HEK293T (cell line): ENCODE results near the gene ANKRD66.
"Not testable (repeated sequence)": the region's sequence is repeated elsewhere in the genome, so short reads cannot be mapped to it uniquely, and the experiment has no call there.

Source experiments
- CTCF ChIA-PET: fragments of 350-600 bp; formaldehyde crosslinking; extraction: SDS; loops from one replicate; lab custom pipeline; 2021; ENCODE audit warnings: antibody characterized with exemption, inconsistent platforms; lab: Yijun Ruan, JAX
- POLR2A ChIA-PET: fragments of 350-600 bp; formaldehyde crosslinking; extraction: SDS; loops from one replicate; lab custom pipeline; 2020; ENCODE audit warnings: antibody characterized with exemption, inconsistent platforms; lab: Yijun Ruan, JAX
- DNase-seq: peaks from one replicate; pipeline ENCODE4 v3.0.0; 2012; ENCODE audit warnings: mixed read lengths; ENCODE audit errors: extremely low spot score
- ARNT ChIP-seq: fragments of 450-650 bp; IDR thresholded peaks from 2 replicates; pipeline ENCODE4 v1.6.1; 2017; ENCODE audit warnings: mild to moderate bottlenecking
- BHLHE40 ChIP-seq: fragments of 450-650 bp; IDR thresholded peaks from 2 replicates; pipeline ENCODE4 v1.6.1; 2016; ENCODE audit warnings: mild to moderate bottlenecking, moderate library complexity, borderline replicate concordance
- CTBP1 ChIP-seq: fragments of 450-650 bp; IDR thresholded peaks from 2 replicates; pipeline ENCODE4 v1.6.1; 2016; ENCODE audit warnings: borderline replicate concordance
- ELF4 ChIP-seq: fragments of 450-650 bp; IDR thresholded peaks from 2 replicates; pipeline ENCODE4 v1.6.1; 2017; ENCODE audit warnings: antibody characterized with exemption
- FOXA1 ChIP-seq: fragments of 450-650 bp; IDR thresholded peaks from 2 replicates; pipeline ENCODE4 v1.6.1; 2016; ENCODE audit warnings: mild to moderate bottlenecking
- FOXK2 ChIP-seq: fragments of 450-650 bp; IDR thresholded peaks from 2 replicates; pipeline ENCODE4 v1.6.1; 2016; ENCODE audit warnings: mild to moderate bottlenecking
- FOXM1 ChIP-seq: fragments of 450-650 bp; IDR thresholded peaks from 2 replicates; pipeline ENCODE4 v1.6.1; 2017; ENCODE audit warnings: mild to moderate bottlenecking, borderline replicate concordance
- HDGF ChIP-seq: fragments of 450-650 bp; IDR thresholded peaks from 2 replicates; pipeline ENCODE4 v1.6.1; 2017; ENCODE audit warnings: antibody characterized with exemption, borderline replicate concordance
- L3MBTL2 ChIP-seq: fragments of 450-650 bp; conservative IDR thresholded peaks from 2 replicates; pipeline ENCODE4 v1.6.1; 2016; ENCODE audit warnings: mild to moderate bottlenecking
- LEF1 ChIP-seq: fragments of 450-650 bp; IDR thresholded peaks from 2 replicates; pipeline ENCODE4 v1.6.1; 2017; ENCODE audit warnings: mild to moderate bottlenecking, borderline replicate concordance
- NFRKB ChIP-seq: fragments of 450-650 bp; IDR thresholded peaks from 2 replicates; pipeline ENCODE4 v1.6.1; 2016; ENCODE audit warnings: mild to moderate bottlenecking, moderate library complexity
- SP1 ChIP-seq: fragments of 450-650 bp; IDR thresholded peaks from 2 replicates; pipeline ENCODE4 v1.6.1; 2017
- SUZ12 ChIP-seq: fragments of 450-650 bp; IDR thresholded peaks from 2 replicates; pipeline ENCODE4 v1.6.1; 2016; ENCODE audit warnings: mild to moderate bottlenecking
- TARDBP ChIP-seq: fragments of 450-650 bp; IDR thresholded peaks from 2 replicates; pipeline ENCODE4 v1.6.1; 2016
- ZNF384 ChIP-seq: fragments of 450-650 bp; IDR thresholded peaks from 2 replicates; pipeline ENCODE4 v1.6.1; 2016
- TF ChIP-seq, protein P1 (sequence below): fragments of 450-650 bp; IDR thresholded peaks from 2 replicates; pipeline ENCODE4 v1.6.1; 2016

The ANKRD66 gene

DNA sequence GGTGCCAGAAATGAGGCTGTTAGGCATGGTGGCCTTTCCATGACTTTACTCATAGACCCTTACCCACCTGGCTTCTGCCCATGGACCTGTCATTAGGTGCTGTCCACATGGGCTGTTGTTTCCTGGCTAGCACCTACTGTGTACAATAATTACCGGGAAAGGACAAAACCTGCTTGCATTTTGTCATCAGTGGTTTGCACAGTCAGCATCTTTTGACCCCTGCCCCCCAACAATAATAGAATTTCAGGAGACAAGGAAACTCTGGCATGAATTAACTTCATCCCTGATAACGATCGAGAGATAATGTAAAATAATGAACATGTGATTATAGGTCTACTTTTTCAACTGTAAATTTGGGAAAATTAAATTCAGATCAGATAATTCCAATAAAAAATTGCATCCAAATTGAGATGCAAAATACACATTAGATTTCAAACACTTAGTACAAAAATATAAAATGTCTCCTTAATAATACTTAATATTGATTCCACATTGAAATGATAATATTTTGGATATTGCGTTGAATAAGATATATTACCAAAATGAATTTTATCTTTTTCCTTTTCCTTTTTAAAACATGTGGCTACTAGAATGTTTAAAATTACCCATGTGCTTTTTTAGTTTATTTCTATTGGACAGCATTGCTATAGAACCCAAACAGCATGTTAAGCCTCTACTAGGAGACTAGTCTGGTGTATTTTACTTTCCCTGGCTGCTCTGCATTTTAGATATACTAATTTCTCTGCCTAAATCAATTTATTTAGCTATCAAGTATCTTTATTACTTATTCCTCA is 12.4 kb downstream of the ANKRD66 start:
- ChIA-PET CTCF (no interaction called here), POLR2A (no interaction called here)
- no peak for TF ChIP-seq SP1
- no peak for DNase-seq

DNA sequence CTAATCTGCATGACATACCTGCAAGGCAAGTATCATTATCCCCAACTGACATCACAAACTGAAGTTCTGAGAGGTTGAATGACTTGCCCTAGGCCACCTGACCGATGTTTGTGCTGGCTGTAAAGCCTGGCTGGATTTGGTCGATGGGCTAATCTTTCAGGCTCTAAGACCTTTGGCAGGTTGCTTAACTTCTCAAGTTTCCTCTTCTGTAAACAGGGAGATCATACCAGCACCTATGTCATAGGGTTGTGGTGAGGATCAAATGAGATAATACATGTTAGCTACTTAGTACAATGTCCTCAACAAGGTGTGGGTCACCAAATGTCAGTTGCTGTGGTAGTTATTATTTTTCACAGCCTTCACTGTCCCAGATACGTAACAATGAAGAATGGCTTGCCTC is 14.2 kb downstream of the ANKRD66 start:
- CTCF ChIA-PET = no interaction called here
- POLR2A ChIA-PET = no interaction called here
- TF ChIP-seq ARNT = no peak
- TF ChIP-seq BHLHE40 = no peak
- TF ChIP-seq L3MBTL2 = no peak
- no peak for TF ChIP-seq NFRKB
- no peak for TF ChIP-seq ZNF384
- no peak for TF ChIP-seq TARDBP
- no peak for TF ChIP-seq SUZ12
- TF ChIP-seq, protein P1, sequence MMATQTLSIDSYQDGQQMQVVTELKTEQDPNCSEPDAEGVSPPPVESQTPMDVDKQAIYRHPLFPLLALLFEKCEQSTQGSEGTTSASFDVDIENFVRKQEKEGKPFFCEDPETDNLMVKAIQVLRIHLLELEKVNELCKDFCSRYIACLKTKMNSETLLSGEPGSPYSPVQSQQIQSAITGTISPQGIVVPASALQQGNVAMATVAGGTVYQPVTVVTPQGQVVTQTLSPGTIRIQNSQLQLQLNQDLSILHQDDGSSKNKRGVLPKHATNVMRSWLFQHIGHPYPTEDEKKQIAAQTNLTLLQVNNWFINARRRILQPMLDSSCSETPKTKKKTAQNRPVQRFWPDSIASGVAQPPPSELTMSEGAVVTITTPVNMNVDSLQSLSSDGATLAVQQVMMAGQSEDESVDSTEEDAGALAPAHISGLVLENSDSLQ = no peak
- TF ChIP-seq LEF1 = no peak
- no peak for DNase-seq

DNA sequence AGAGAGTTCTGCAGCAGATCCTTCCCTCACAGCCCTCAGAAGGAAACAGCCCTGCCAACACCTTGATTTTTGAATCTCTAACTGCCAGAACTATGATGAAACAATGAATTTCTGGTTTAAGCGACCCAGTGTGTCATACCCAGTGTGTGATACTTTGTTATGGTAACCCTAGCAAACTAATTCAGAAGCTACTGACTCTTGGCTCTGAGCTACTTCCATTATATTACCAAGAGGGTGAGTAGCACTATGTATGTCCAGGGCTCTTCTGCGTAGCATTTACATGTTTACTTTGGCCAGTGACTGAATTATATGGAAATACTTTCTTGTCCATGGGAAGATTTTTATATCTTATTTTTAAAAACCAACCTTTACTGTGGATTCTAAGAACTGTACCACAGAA is 16.7 kb downstream of the ANKRD66 start:
- DNase-seq = no peak
- ChIA-PET CTCF (no interaction called here), POLR2A (no interaction called here)
- TF ChIP-seq SUZ12 (no peak), BHLHE40 (no peak), FOXK2 (no peak), FOXA1 (no peak), TARDBP (no peak), HDGF (no peak), LEF1 (no peak), SP1 (no peak), L3MBTL2 (no peak), FOXM1 (no peak), CTBP1 (no peak), ZNF384 (no peak), ARNT (no peak), NFRKB (no peak), ELF4 (no peak)
- TF ChIP-seq, protein P1 = no peak

DNA sequence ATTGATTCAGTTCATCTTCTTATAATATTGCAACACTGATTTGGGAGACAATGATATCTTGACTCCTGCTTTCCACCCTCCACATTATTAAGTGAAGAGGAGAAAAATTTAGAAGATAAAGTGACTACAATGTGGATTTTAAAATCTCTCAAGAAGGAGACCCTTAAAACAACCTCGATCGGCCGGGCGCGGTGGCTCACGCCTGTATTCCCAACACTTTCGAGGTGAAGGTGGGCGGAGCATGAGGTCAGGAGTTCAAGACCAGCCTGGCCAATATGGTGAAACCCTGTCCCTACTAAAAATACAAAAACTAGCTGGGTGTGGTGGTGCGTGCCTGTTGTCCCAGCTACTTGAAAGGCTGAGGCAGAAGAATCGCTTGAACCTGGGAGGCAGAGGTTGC is 17.5 kb downstream of the ANKRD66 start:
- POLR2A ChIA-PET, CTCF ChIA-PET, DNase-seq: not testable (repeated sequence)

DNA sequence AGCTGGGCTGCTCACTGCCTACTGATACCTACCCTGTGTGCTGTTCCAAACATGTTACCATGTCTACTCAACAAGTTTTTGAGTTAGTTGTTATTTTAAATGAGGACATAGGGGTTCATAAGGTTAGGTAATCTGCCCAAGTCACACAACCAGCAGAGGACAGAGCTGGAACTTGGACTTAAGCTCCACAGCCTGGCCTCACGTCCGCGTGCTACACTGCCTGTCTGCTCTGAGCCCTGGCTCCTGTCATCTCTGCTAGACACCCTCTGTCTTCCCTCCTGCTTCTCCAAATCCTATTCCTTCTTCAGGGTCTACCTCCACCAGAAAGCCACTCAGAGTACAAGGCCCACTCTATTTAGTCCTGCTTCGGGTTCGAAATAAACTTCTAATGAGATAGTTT is 18.2 kb downstream of the ANKRD66 start:
- TF ChIP-seq LEF1 (no peak), FOXK2 (no peak), NFRKB (no peak), CTBP1 (no peak), ZNF384 (no peak), SP1 (no peak), FOXM1 (no peak)
- DNase-seq = no peak
- ChIA-PET POLR2A (no interaction called here), CTCF (no interaction called here)

DNA sequence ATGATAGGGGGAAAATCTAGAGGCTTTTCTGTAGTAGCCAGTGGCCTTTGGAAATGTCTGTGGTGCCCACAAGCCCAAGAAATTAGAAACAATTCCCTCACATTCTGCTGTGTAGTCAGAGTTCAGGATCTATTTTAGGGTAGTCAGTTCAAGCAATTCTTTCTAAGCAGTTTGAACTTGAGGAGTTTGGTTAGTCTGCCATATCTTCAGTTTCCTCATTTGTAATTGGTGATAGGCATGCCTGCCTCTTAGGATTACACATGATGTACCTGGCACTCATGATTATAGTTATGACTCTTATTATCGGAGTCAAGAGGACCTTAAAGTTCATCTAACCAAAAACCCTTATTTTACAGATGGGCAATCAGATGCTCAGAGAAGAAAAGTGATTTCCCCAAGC is 25.3 kb downstream of the ANKRD66 start:
- no peak for DNase-seq
- TF ChIP-seq LEF1 (no peak), SUZ12 (no peak), TARDBP (no peak), FOXK2 (no peak), FOXA1 (no peak), HDGF (no peak), ELF4 (no peak), SP1 (no peak), FOXM1 (no peak), NFRKB (no peak), L3MBTL2 (no peak), ARNT (no peak), ZNF384 (no peak), BHLHE40 (no peak), CTBP1 (no peak)
- TF ChIP-seq, protein P1 = no peak
- CTCF ChIA-PET = no interaction called here
- POLR2A ChIA-PET = no interaction called here

DNA sequence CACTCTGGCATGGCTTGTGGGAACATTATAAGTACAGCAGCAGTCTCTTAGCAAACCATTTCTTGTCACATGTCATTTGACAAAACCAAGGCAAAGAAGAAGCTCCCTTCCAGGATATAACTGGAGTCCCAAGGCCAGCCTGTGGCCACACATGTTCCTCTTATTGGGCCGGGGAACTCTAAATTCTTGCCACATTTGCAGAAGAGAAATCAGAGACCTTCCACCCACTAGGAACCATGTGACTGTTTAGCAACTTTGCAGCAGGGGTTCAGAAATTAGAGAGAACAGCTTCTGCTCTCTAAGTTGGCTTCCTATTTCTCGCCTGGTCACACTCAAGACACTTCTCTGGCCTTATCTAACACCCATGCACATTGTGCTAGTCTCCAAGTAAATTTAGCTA is 26.0 kb downstream of the ANKRD66 start:
- ChIA-PET CTCF (no interaction called here), POLR2A (no interaction called here)
- TF ChIP-seq HDGF (no peak), SUZ12 (no peak), FOXM1 (no peak), ELF4 (no peak), ZNF384 (no peak), BHLHE40 (no peak), L3MBTL2 (no peak), LEF1 (no peak)
- TF ChIP-seq, protein P1 = no peak
- no peak for DNase-seq
